Hematopoietic multipotent progenitor cell treated with erythropoietin and hydrocortisone succinate and interleukin-3 and kit ligand, for 8 days (in vitro differentiated cells): ENCODE results near the gene TBX1.

Source experiments
- DNase-seq: peaks from one replicate; pipeline ENCODE4 v3.0.0-alpha.2; 2015

TBX1 gene

GRCh38 chr22:19816372-19817119 lies 56.0 kb downstream of the TBX1 start:
- DNase-seq = no peak
